GM10248 (cell line): ENCODE results near the gene BMP7.

ENCODE experiments used
- CTCF ChIA-PET: fragments of 300-600 bp; sonication (Branson Sonifier 250); formaldehyde crosslinking; extraction: SDS; loops from one replicate; lab custom pipeline; 2021; ENCODE audit warnings: antibody characterized with exemption; lab: Yijun Ruan, JAX
- POLR2A ChIA-PET: fragments of 350-650 bp; sonication (Branson Sonifier 250); formaldehyde crosslinking; extraction: SDS; loops from one replicate; lab custom pipeline; 2020; ENCODE audit warnings: antibody characterized with exemption; lab: Yijun Ruan, JAX
- DNase-seq: peaks from one replicate; pipeline ENCODE4 v3.0.0; 2012; ENCODE audit errors: extremely low spot score
- CTCF ChIP-seq: IDR thresholded peaks from 2 replicates; pipeline ENCODE4 v1.5.1; 2012; ENCODE audit warnings: mild to moderate bottlenecking, low read depth; ENCODE audit errors: extremely low read depth, missing control alignments, control extremely low read depth

The BMP7 gene

GRCh38 chr20:57215826-57216471 is 50.5 kb downstream of the BMP7 start:
- TF ChIP-seq CTCF, result no peak
- no peak for DNase-seq
- POLR2A ChIA-PET, result no interaction called here
- CTCF ChIA-PET, result no interaction called here

GRCh38 chr20:57215426-57215825 is 51.0 kb downstream of the BMP7 start:
- CTCF ChIA-PET, result no interaction called here
- no peak for DNase-seq
- POLR2A ChIA-PET, result no interaction called here
- TF ChIP-seq CTCF, result no peak

DNA sequence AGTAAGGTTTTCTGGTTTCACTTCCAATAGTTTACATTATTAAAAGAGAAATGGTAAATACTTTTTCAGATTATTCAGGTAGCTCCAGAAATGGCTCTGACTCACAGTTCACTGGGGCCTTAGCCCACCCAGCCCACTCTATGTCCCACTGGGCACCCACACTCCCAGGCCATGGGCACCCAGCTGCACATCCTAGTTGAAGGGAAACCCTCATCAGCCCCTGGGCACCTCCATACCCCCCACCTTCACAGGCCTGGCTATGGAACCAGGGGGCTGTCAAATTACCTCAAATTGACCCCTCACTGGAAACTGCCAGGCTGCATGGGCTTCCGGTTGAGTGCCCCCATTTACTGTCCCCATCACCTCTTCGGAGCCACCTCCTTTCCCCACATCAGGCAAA is 51.5 kb downstream of the BMP7 start:
- ChIA-PET POLR2A (no interaction called here), CTCF (no interaction called here)
- DNase-seq, result no peak
- no peak for TF ChIP-seq CTCF

DNA sequence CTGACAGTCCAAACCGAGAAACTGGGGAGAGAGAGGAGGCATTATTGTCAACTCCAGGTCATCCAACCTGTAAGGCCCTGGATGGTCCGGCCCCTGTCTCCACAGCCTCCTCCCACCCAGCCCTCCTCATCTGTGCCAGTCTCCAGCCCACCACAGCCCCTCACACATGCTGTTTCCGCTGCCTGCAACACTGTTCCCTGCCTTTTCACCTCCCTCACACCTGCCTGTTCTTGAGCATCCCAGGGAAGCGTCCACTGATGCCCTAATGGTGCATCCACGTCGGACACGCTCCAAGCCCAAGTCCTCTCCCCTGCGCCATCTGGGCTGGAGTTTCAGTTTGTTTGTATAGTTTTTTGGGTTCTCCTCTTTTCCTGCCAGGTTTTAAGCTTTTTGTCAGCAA is 52.0 kb downstream of the BMP7 start:
- no peak for TF ChIP-seq CTCF
- DNase-seq, result no peak
- POLR2A ChIA-PET, result no interaction called here

GRCh38 chr20:57213924-57214323 is 52.5 kb downstream of the BMP7 start:
- DNase-seq, result no peak
- CTCF ChIA-PET, result interaction anchor here (1.4 to 1.6 kb wide), 2 partner anchors 9 to 13 kb away, joined by 3 to 5 read pairs; no protein-coding TSS in a partner anchor
- no peak for TF ChIP-seq CTCF
- POLR2A ChIA-PET, result no interaction called here

More for the DNA sequence above, 52.0 kb downstream of the BMP7 start:
- CTCF ChIA-PET, result interaction anchor here (1.4 to 1.6 kb wide), 2 partner anchors 8 to 13 kb away, joined by 3 to 5 read pairs; no protein-coding TSS in a partner anchor

DNA sequence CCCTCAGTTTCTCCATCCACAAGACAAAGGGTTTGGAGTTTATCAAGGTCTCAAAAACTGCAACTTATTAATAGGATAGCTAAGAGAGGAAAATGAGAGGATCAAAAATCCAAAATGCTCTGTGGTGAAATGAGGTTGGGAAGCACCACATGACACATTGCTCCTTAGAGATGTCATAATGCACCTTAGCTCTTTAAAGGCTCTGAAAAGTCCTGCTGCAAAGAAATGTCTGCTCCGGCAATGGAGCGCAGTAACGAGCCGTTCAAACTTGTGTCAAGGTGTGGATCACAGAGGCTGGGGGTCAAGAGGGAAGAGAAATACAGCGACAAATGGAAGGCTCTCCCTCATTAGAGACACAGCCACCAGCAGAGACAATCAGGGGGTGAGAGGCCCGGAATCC is 53.1 kb downstream of the BMP7 start:
- ChIA-PET POLR2A (no interaction called here), CTCF (interaction anchor here (1.4 to 1.6 kb wide), 2 partner anchors 9 to 12 kb away, joined by 3 to 5 read pairs; no protein-coding TSS in a partner anchor)
- DNase-seq, result no peak
- no peak for TF ChIP-seq CTCF
